HG03354 (cell line): ENCODE results near the gene OR13D1.
"Not testable (repeated sequence)": the region's sequence is repeated elsewhere in the genome, so short reads cannot be mapped to it uniquely, and the experiment has no call there.

Experiments
- ATAC-seq: cut with Tn5 transposase; IDR thresholded peaks from one replicate; pipeline ENCODE4 v1.9.1; 2021; ENCODE audit warnings: mild to moderate bottlenecking; ENCODE audit not compliant: unreplicated experiment, poor library complexity, severe bottlenecking

The OR13D1 gene

GRCh38 chr9:104694218-104694617 is at the start of gene OR13D1:
OR13D1 (plus strand) TSS chr9:104694518; CDS start chr9:104694518, 0 bp downstream.
- ATAC-seq, result no peak

- ATAC-seq, result peak; percentile 69
These were observed 35.7 kb upstream of the OR13D1 start for GRCh38 chr9:104658496-104659195.

GRCh38 chr9:104675611-104676010 is 18.7 kb upstream of the OR13D1 start:
- ATAC-seq, result no peak

- peak; percentile 90 for ATAC-seq
These were observed 11.7 kb upstream of the OR13D1 start for GRCh38 chr9:104682642-104683041.

GRCh38 chr9:104686081-104686480 is 8.2 kb upstream of the OR13D1 start:
- no peak for ATAC-seq

- ATAC-seq, result no peak
These were observed 6.0 kb downstream of the OR13D1 start for GRCh38 chr9:104700306-104700705.

- not testable (repeated sequence) for ATAC-seq
These were observed 14.4 kb downstream of the OR13D1 start for GRCh38 chr9:104708737-104709136.

- no peak for ATAC-seq
These were observed 17.3 kb downstream of the OR13D1 start for GRCh38 chr9:104711604-104712003.

- no peak for ATAC-seq
These were observed 30.7 kb downstream of the OR13D1 start for GRCh38 chr9:104725014-104725413.

- ATAC-seq, result no peak
These were observed 44.1 kb downstream of the OR13D1 start for GRCh38 chr9:104738452-104738851.

- ATAC-seq, result no peak
These were observed 46.3 kb downstream of the OR13D1 start for GRCh38 chr9:104740621-104741020.

- ATAC-seq, result peak; percentile 47
These were observed 49.2 kb downstream of the OR13D1 start for GRCh38 chr9:104743376-104743985.
